MM.1S (cell line): ENCODE measurements around the gene CCDC136.

Experiments
- DNase-seq: peaks from one replicate; pipeline ENCODE4 v3.0.0-alpha.2; 2015
- H2AFZ ChIP-seq: fragments of 300-600 bp; sonication (generic); 2 replicates; pipeline ENCODE4 v1.6.0; 2016; ENCODE audit warnings: antibody characterized with exemption, low read length
- H3F3A ChIP-seq: fragments of 300-600 bp; sonication (generic); 2 replicates; pipeline ENCODE4 v1.6.1; 2016; ENCODE audit warnings: mild to moderate bottlenecking, antibody characterized with exemption, low read length, moderate library complexity, mixed read lengths; ENCODE audit not compliant: insufficient read depth
- H3K27ac ChIP-seq: fragments of 300-600 bp; sonication (generic); 2 replicates; pipeline ENCODE4 v1.5.1; 2016; ENCODE audit warnings: mild to moderate bottlenecking, low read length
- H3K27me3 ChIP-seq: fragments of 300-600 bp; sonication (generic); replicated peaks from 2 replicates; pipeline ENCODE4 v1.6.0; 2016; ENCODE audit warnings: low read length; ENCODE audit not compliant: insufficient read depth
- H3K36me3 ChIP-seq: fragments of 300-600 bp; sonication (generic); replicated peaks from 2 replicates; pipeline ENCODE4 v1.6.1; 2016; ENCODE audit warnings: mild to moderate bottlenecking, low read length, mixed read lengths; ENCODE audit not compliant: insufficient read depth
- H3K4me1 ChIP-seq: fragments of 300-600 bp; sonication (generic); 2 replicates; pipeline ENCODE4 v1.6.1; 2016; ENCODE audit warnings: low read length, mixed read lengths
- H3K4me2 ChIP-seq: fragments of 300-600 bp; sonication (generic); 2 replicates; pipeline ENCODE4 v1.6.0; 2016; ENCODE audit warnings: low read depth, low read length
- H3K4me3 ChIP-seq: fragments of 300-600 bp; sonication (generic); 2 replicates; pipeline ENCODE4 v1.5.1; 2016; ENCODE audit warnings: low read length, mixed read lengths
- H3K79me2 ChIP-seq: fragments of 300-600 bp; sonication (generic); 2 replicates; pipeline ENCODE4 v1.6.1; 2016; ENCODE audit warnings: mixed run types, low read length, mixed read lengths
- H3K9ac ChIP-seq: fragments of 300-600 bp; sonication (generic); 2 replicates; pipeline ENCODE4 v1.6.1; 2016; ENCODE audit warnings: low read length, mixed read lengths
- H3K9me2 ChIP-seq: fragments of 300-600 bp; sonication (generic); replicated peaks from 2 replicates; pipeline ENCODE4 v1.6.1; 2016; ENCODE audit warnings: mild to moderate bottlenecking, low read length, mixed read lengths; ENCODE audit not compliant: insufficient read depth
- H3K9me3 ChIP-seq: fragments of 300-600 bp; sonication (generic); replicated peaks from 2 replicates; pipeline ENCODE4 v1.6.1; 2016; ENCODE audit warnings: mild to moderate bottlenecking, low read length, mixed read lengths; ENCODE audit not compliant: insufficient read depth
- H4K20me1 ChIP-seq: fragments of 300-600 bp; sonication (generic); 2 replicates; pipeline ENCODE4 v1.6.1; 2016; ENCODE audit warnings: mild to moderate bottlenecking, low read length, moderate library complexity, mixed read lengths; ENCODE audit not compliant: insufficient read depth
- CTCF ChIP-seq: fragments of 300-600 bp; sonication (generic); IDR thresholded peaks from 2 replicates; pipeline ENCODE4 v1.5.1; 2016; ENCODE audit warnings: antibody characterized with exemption, low read length, mixed read lengths
- EZH2 ChIP-seq: fragments of 300-600 bp; sonication (generic); optimal IDR thresholded peaks from 2 replicates; pipeline ENCODE3; 2017; ENCODE audit warnings: low read depth, mild to moderate bottlenecking, antibody characterized with exemption, low read length, mixed read lengths
- EZH2phosphoT487 ChIP-seq: fragments of 300-600 bp; sonication (generic); IDR thresholded peaks from 2 replicates; pipeline ENCODE4 v1.6.1; 2018; ENCODE audit warnings: antibody characterized with exemption, low read length

The CCDC136 gene

GRCh38 chr7:128791972-128792327 lies 182 bp downstream of the CCDC136 start:
- Histone ChIP-seq H4K20me1 (no peaks in the 10 kb centered on the region), H3K36me3 (no peaks in the 10 kb centered on the region), H3K4me1 (no peaks in the 10 kb centered on the region), H3K4me2 (peak overlapping the region; percentile 99), H2AFZ (peak overlapping the region; percentile 94), H3K27me3 (peaks cover 22% of the 10 kb centered on the region), H3F3A (no peaks in the 10 kb centered on the region), H3K9ac (peak overlapping the region; percentile 51; the same call in 1 of the 2 replicates), H3K9me2 (no peaks in the 10 kb centered on the region), H3K4me3 (peak overlapping the region; percentile 84), H3K27ac (no peak overlapping the region), H3K79me2 (no peaks in the 10 kb centered on the region), H3K9me3 (no peaks in the 10 kb centered on the region)
- no peak for DNase-seq
- TF ChIP-seq EZH2, result no peak
- no peak for TF ChIP-seq EZH2phosphoT487
- no peak for TF ChIP-seq CTCF

- Histone ChIP-seq H4K20me1 (no peaks in the 10 kb centered on the region), H3K27ac (no peak overlapping the region), H3K4me3 (no peak overlapping the region), H3K4me1 (no peaks in the 10 kb centered on the region), H3F3A (no peaks in the 10 kb centered on the region), H3K36me3 (no peaks in the 10 kb centered on the region), H3K9me3 (no peaks in the 10 kb centered on the region), H2AFZ (no peak overlapping the region), H3K9ac (no peak overlapping the region), H3K27me3 (peaks cover 22% of the 10 kb centered on the region), H3K9me2 (no peaks in the 10 kb centered on the region), H3K4me2 (no peak overlapping the region), H3K79me2 (no peaks in the 10 kb centered on the region)
- DNase-seq, result no peak
- TF ChIP-seq EZH2 (no peak), CTCF (no peak), EZH2phosphoT487 (no peak)
These were observed 858 bp downstream of the CCDC136 start for GRCh38 chr7:128792471-128793180.

GRCh38 chr7:128793181-128793547 lies 1.4 kb downstream of the CCDC136 start:
- Histone ChIP-seq H3K9me3 (no peaks in the 10 kb centered on the region), H3K9me2 (no peaks in the 10 kb centered on the region), H3F3A (no peaks in the 10 kb centered on the region), H3K27me3 (peaks cover 22% of the 10 kb centered on the region), H3K4me1 (no peaks in the 10 kb centered on the region), H3K9ac (no peak overlapping the region), H3K4me2 (no peak overlapping the region), H4K20me1 (no peaks in the 10 kb centered on the region), H2AFZ (no peak overlapping the region), H3K36me3 (no peaks in the 10 kb centered on the region), H3K4me3 (no peak overlapping the region), H3K79me2 (no peaks in the 10 kb centered on the region), H3K27ac (no peak overlapping the region)
- DNase-seq, result no peak
- TF ChIP-seq EZH2, result no peak
- TF ChIP-seq EZH2phosphoT487, result no peak
- no peak for TF ChIP-seq CTCF
